CD4-positive, alpha-beta T cell (primary cell): ENCODE measurements around the gene RAB8A. TPM values are rescaled to one million over a fixed set of nuclear protein-coding genes. Genes with fewer than 3 reads are reported as not detected.

Source experiments
- ATAC-seq: fragments of 200-7000 bp; cut with Tn5 transposase; one replicate; pipeline ENCODE4 v1.10.0; 2022; ENCODE audit warnings: mild to moderate bottlenecking; ENCODE audit not compliant: poor library complexity
- CTCF ChIA-PET: fragments of 350-600 bp; sonication (Branson Sonifier 250); formaldehyde crosslinking; loops from one replicate; lab custom pipeline; 2021; ENCODE audit warnings: antibody characterized with exemption, inconsistent platforms; lab: Charles Lee
- POLR2A ChIA-PET: fragments of 350-600 bp; sonication (Branson Sonifier 250); formaldehyde crosslinking; loops from one replicate; lab custom pipeline; 2021; ENCODE audit warnings: antibody characterized with exemption, inconsistent platforms; lab: Charles Lee
- DNase-seq, 14 experiments: peaks; one replicate each; pipeline ENCODE4 v3.0.0-alpha.2; 2013 to 2020; ENCODE audit warnings: mixed read lengths in 2 of 14
- H3K27ac ChIP-seq, 2 donors: one replicate each; pipeline versions ENCODE4 v1.5.1 to v1.7.0; 2013; ENCODE audit warnings: low read length in 2 of 2, low read depth in 1 of 2, mild to moderate bottlenecking in 1 of 2
- H3K27me3 ChIP-seq, 2 experiments: 1 replicate in 1 of 2; 2 replicates in 1 of 2; pipeline versions ENCODE4 v1.6.1 to v1.7.0; 2013; ENCODE audit warnings: low read length in 2 of 2, control low read depth in 1 of 2, mild to moderate bottlenecking in 1 of 2, moderate library complexity in 1 of 2; ENCODE audit not compliant: insufficient read depth in 2 of 2, control insufficient read depth in 1 of 2
- H3K36me3 ChIP-seq: one replicate; pipeline ENCODE4 v1.6.1; 2013; ENCODE audit warnings: low read length, control low read depth; ENCODE audit not compliant: insufficient read depth
- H3K4me1 ChIP-seq: one replicate; pipeline ENCODE4 v1.6.1; 2013; ENCODE audit warnings: low read length, control low read depth; ENCODE audit not compliant: insufficient read depth
- H3K4me3 ChIP-seq: one replicate; pipeline ENCODE4 v1.5.1; 2013; ENCODE audit warnings: mild to moderate bottlenecking, low read length, moderate library complexity
- H3K9me3 ChIP-seq, 2 experiments: 1 replicate in 1 of 2; 2 replicates in 1 of 2; pipeline versions ENCODE4 v1.6.1 to v1.7.0; 2013; ENCODE audit warnings: low read length in 2 of 2, mild to moderate bottlenecking in 2 of 2, control low read depth in 1 of 2, moderate library complexity in 1 of 2; ENCODE audit not compliant: control insufficient read depth in 1 of 2, insufficient read depth in 1 of 2
- H3K27ac Mint-ChIP-seq: one replicate; pipeline ENCODE4 v1.8.0; 2020; ENCODE audit warnings: mixed read lengths
- H3K27me3 Mint-ChIP-seq: one replicate; pipeline ENCODE4 v1.8.0; 2021; ENCODE audit warnings: mixed read lengths
- H3K36me3 Mint-ChIP-seq: one replicate; pipeline ENCODE4 v1.8.0; 2021; ENCODE audit warnings: low read depth, mixed read lengths
- H3K4me1 Mint-ChIP-seq: one replicate; pipeline ENCODE4 v1.8.0; 2021; ENCODE audit warnings: low read depth, mixed read lengths
- H3K4me3 Mint-ChIP-seq: one replicate; pipeline ENCODE4 v1.8.0; 2020; ENCODE audit warnings: mild to moderate bottlenecking, mixed read lengths
- H3K9me3 Mint-ChIP-seq: one replicate; pipeline ENCODE4 v1.8.0; 2020; ENCODE audit warnings: mixed read lengths
- CTCF ChIP-seq: fragments of 200-600 bp; IDR thresholded peaks from one replicate; pipeline ENCODE4 v1.8.0; 2022; ENCODE audit warnings: antibody characterized with exemption, mild to moderate bottlenecking
- intact Hi-C, 2 experiments: fragments of 100-400 bp; cut with DNase I in 1 of 2; cut with micrococcal nuclease in 1 of 2; formaldehyde crosslinking; loops; one replicate each; pipeline versions ENCODE4 v1.15.1 to v1.9.0; 2023 to 2025; cut with DNase I, micrococcal nuclease
- total RNA-seq, 174 experiments: library from RNA in 2 of 174; stranded (reverse) in 2 of 174; gene quantifications; one replicate each; pipeline ENCODE4 v1.2.3 and lab custom pipeline; 2021 to 2026

Gene RAB8A
- total RNA-seq, 2 experiments from 2014 or later = 74.9 to 79.0 TPM

- peaks cover 9% of the 10 kb centered on the region for H3K4me1 ChIP-seq
- peaks cover 32% of the 10 kb centered on the region for H3K4me1 Mint-ChIP-seq
- no peak overlapping the region for H3K4me3 ChIP-seq
- peaks cover 95% of the 10 kb centered on the region for H3K36me3 ChIP-seq
- H3K9me3 Mint-ChIP-seq = no peaks in the 10 kb centered on the region
- DNase-seq = no peak
- H3K36me3 Mint-ChIP-seq = peaks cover 98% of the 10 kb centered on the region
- intact Hi-C loops = loop anchor here in 1 of 2 experiments (2.0 to 5.0 kb wide), 2 partner anchors 16 to 33 kb away; no protein-coding TSS in a partner anchor
- H3K27me3 Mint-ChIP-seq = no peaks in the 10 kb centered on the region
- peak overlapping the region; percentile 64 for H3K4me3 Mint-ChIP-seq
- ATAC-seq = peak; percentile 66
- ChIA-PET POLR2A (interaction anchor here (0.6 to 3.1 kb wide), 11 partner anchors 9 to 366 kb away, joined by 3 to 32 read pairs (median 8); partner anchors contain the start of genes FAM32A, KLF2, RAB8A and TPM4), CTCF (interaction anchor here (1.0 to 1.9 kb wide), 6 partner anchors 10 to 54 kb away, joined by 3 to 8 read pairs (median 6); partner anchors contain the start of genes RAB8A and TPM4)
- H3K27me3 ChIP-seq = no peaks in the 10 kb centered on the region
- TF ChIP-seq CTCF = no peak
- peak overlapping the region; percentile 80 for H3K27ac Mint-ChIP-seq
- H3K9me3 ChIP-seq = no peaks in the 10 kb centered on the region
- H3K27ac ChIP-seq = peak overlapping the region in 1 of 2 donors; percentile 41
Measured at GRCh38 chr19:16095071-16095571, 16.6 kb upstream of the RAB8A start.

- POLR2A ChIA-PET = interaction anchor here (0.6 to 3.1 kb wide), 9 partner anchors 10 to 1061 kb away, joined by 3 to 32 read pairs (median 9); partner anchors contain the start of genes KLF2, RAB8A and TPM4
- peaks cover 98% of the 10 kb centered on the region for H3K36me3 Mint-ChIP-seq
- intact Hi-C loops = loop anchor here in 1 of 2 experiments (5.0 kb wide), 1 partner anchor 34 kb away; no protein-coding TSS in a partner anchor
- H3K9me3 Mint-ChIP-seq = no peaks in the 10 kb centered on the region
- TF ChIP-seq CTCF = no peak
- Histone ChIP-seq H3K4me3 (no peak overlapping the region), H3K4me1 (peaks cover 8% of the 10 kb centered on the region), H3K36me3 (peaks cover 96% of the 10 kb centered on the region), H3K27me3 (no peaks in the 10 kb centered on the region), H3K9me3 (no peaks in the 10 kb centered on the region), H3K27ac (no peak overlapping the region)
- peaks cover 32% of the 10 kb centered on the region for H3K4me1 Mint-ChIP-seq
- ATAC-seq (no peak), DNase-seq (no peak)
- H3K27me3 Mint-ChIP-seq = no peaks in the 10 kb centered on the region
- CTCF ChIA-PET = interaction anchor here (0.9 to 2.5 kb wide), 3 partner anchors 20 to 34 kb away, joined by 3 to 10 read pairs (median 4); partner anchors contain the start of gene TPM4
- H3K4me3 Mint-ChIP-seq = no peak overlapping the region
- peak overlapping the region; percentile 54 for H3K27ac Mint-ChIP-seq
Measured at GRCh38 chr19:16096280-16096855, 15.3 kb upstream of the RAB8A start.

GRCh38 chr19:16098416-16098768 lies 13.3 kb upstream of the RAB8A start:
- ATAC-seq = no peak
- Histone ChIP-seq H3K4me1 (peaks cover 2% of the 10 kb centered on the region), H3K9me3 (no peaks in the 10 kb centered on the region), H3K27ac (no peak overlapping the region), H3K4me3 (no peak overlapping the region), H3K27me3 (no peaks in the 10 kb centered on the region), H3K36me3 (peaks cover 96% of the 10 kb centered on the region)
- peaks cover 31% of the 10 kb centered on the region for H3K4me1 Mint-ChIP-seq
- H3K27ac Mint-ChIP-seq = peak overlapping the region; percentile 51
- peaks cover 98% of the 10 kb centered on the region for H3K36me3 Mint-ChIP-seq
- no peak for TF ChIP-seq CTCF
- POLR2A ChIA-PET = interaction anchor here (1.2 to 2.1 kb wide), 3 partner anchors 22 to 57 kb away, joined by 3 to 5 read pairs (median 3); partner anchors contain the start of gene TPM4
- H3K4me3 Mint-ChIP-seq = no peak overlapping the region
- no peaks in the 10 kb centered on the region for H3K27me3 Mint-ChIP-seq
- intact Hi-C loops = loop anchor here in 1 of 2 experiments (5.0 kb wide), 1 partner anchor 36 kb away; no protein-coding TSS in a partner anchor
- DNase-seq = no peak
- H3K9me3 Mint-ChIP-seq = no peaks in the 10 kb centered on the region
- CTCF ChIA-PET = interaction anchor here (2.5 kb wide), 1 partner anchor 28 kb away, joined by 10 read pairs; no protein-coding TSS in a partner anchor
